Germinal center (tissue), 1 donor: ENCODE results near the gene GPR153.

Experiments
- DNase-seq: peaks from one replicate; pipeline ENCODE4 v3.0.0; 2012; ENCODE audit warnings: mixed read lengths, low spot score

Gene GPR153

GRCh38 chr1:6248932-6249738 lies 11.8 kb downstream of the GPR153 start:
- DNase-seq, result no peak

- DNase-seq, result no peak
Measured at GRCh38 chr1:6248161-6248776, 12.6 kb downstream of the GPR153 start.

DNA sequence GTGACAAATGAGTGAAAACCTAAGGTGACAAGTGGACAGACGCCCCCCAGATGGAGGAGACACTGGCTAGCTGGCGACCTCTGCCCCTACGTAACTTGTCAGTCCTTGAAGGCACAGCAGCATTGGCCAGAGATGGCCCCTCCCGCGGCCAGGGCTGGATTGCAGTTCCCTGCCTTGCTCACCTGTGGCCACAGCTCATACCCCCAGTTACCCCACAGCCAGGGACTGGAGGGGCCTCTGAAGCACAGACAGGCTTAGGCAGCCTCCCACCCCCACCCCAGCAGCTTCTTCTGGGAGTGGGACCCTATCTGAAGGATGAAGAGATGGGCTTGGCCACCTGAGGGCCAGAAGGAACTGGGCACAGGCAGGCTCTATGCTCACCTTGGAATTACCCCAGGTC lies 13.2 kb downstream of the GPR153 start:
- DNase-seq, result no peak

GRCh38 chr1:6246497-6247467 lies 14.1 kb downstream of the GPR153 start:
- peak; percentile 89 for DNase-seq

DNA sequence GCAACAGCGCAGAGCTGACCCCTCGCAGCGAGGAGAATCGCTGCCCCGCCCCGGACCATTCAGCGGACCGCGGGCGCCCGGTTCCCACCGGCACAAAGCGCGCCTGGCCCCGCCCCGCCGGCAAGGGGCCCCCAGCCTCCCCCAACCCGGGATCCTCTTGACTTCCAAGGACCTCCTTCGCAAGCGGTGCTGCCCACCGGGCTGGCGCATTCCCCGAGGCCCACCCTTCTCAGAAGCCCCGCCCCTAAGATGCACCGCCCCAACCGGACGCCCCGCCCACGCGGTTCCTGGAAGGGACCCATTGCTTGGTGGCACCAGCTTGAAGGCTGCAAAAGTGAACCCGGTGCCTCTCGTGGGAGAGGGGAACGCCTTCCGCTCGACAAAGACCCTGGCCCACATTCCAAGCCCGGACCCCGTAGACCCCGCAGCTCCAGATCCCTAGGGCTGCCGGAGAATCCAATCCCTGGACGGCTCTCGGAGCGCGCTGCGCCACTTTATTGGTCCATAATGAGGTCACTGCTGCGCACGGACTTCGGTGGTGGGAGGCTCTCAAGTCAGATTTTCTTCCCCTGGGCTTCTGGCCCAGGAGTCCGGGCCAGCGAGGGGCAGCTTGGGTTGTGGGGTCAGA lies 14.9 kb downstream of the GPR153 start:
- DNase-seq, result peak; percentile 69

DNA sequence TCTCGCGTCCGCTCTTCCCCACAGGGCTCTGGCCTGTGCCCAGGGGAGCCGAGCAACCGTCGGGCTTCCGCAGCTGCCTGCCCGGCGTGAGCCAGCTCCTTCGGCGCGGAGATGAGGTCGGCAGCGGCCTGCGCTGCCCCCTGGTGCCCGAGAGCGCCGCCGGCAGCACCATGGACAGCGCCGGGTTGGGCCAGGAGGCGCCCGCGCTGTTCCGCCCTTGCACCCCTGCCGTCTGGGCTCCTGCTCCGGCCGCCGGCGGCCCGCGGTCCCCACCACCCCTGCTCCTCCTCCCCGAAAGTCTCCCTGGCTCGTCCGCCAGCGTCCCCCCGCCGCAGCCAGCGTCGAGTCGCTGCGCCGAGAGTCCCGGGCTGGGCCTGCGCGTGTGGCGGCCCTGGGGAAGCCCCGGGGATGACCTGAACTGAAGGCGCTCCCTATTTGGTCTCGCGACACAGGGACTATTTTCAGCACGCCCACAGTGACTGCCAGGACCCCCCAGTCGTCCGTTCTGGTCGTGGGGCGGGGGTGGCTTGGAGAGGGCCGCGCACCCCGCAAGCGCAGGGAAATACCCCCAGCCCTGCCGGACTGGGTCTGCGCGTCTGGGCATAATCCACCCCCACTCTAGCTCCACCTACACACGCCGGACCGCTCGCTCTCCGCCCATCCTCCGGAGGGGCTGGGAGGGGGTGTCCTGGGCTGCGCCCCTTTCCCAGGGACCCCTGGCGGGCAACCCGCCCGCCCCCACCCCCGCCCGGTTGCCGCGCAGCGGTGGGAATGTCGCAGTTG lies 15.6 kb downstream of the GPR153 start:
- DNase-seq, result peak; percentile 86

DNA sequence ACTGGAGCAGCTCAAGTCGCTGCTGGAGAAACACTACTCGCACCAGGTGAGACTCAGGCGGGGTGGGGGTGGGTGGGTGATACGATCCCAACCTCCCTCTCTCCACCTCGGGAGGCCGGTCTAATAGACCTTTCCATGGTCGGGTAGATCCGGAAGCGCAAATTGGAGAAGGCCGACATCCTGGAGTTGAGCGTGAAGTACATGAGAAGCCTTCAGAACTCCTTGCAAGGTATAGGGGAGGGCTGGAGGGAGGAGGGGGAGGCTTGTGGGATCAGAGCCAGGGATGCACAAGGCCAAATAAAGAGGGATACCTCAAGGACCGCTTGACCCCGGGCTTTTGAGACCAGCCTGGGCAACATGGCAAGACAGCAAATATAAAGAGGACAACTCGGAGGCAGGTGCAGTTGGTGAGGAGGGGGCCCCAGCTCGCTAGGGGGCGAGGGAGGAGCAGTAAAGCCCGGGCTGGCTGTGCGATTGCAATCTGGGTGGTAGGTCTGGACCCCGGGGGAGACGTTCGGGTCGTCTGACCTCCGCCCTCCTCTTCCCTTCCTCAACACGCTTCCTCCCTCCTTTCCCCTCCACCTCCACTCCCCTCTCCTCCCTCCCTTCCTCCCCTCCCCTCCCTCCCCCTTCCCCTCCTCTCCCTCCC lies 16.4 kb downstream of the GPR153 start:
- DNase-seq, result no peak

GRCh38 chr1:6243993-6244392 lies 16.9 kb downstream of the GPR153 start, which contains the start of gene HES3:
TSS of gene HES3 (plus strand) at chr1:6244179. CDS start at chr1:6244366, 187 bp downstream.
- DNase-seq, result no peak

DNA sequence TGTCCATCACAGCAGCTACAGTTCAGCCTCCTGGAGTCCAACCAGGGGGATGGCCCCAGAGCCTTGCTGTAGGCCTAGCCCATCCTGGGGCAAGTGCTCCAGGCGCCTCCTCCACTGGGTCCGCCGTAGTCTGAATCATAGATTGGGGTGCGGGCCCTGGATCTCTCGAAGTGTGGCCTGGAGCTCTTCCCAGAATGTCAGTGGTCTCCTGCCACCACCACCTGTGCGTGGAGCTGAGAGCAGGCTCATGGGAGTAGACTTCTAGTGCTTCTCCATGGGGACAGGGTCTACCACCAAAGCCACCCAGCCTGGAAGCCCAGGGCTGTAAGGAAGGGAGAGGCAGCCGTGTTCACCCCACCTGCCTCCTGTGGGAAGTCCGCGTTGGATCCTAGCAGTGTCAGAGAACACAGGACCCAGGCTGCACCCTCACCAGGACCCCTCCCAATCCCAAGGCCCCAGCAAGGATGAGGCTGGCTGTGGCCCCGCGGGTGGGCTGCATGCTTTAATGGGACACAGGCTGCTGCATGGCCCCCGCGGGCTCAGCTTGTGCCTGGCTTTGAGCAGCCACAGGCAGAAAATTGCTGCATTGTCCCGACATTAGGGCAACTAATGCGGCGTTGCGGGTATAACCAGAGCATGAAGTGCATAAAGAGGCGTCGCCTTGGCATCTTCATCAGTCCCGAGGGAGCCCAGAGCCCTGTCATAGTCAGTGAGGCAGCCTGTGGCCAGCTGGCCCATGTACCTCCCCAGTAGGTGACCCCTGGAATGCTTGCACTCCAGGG lies 17.7 kb downstream of the GPR153 start:
- no peak for DNase-seq

GRCh38 chr1:6241887-6242740 lies 18.8 kb downstream of the GPR153 start:
- no peak for DNase-seq

DNA sequence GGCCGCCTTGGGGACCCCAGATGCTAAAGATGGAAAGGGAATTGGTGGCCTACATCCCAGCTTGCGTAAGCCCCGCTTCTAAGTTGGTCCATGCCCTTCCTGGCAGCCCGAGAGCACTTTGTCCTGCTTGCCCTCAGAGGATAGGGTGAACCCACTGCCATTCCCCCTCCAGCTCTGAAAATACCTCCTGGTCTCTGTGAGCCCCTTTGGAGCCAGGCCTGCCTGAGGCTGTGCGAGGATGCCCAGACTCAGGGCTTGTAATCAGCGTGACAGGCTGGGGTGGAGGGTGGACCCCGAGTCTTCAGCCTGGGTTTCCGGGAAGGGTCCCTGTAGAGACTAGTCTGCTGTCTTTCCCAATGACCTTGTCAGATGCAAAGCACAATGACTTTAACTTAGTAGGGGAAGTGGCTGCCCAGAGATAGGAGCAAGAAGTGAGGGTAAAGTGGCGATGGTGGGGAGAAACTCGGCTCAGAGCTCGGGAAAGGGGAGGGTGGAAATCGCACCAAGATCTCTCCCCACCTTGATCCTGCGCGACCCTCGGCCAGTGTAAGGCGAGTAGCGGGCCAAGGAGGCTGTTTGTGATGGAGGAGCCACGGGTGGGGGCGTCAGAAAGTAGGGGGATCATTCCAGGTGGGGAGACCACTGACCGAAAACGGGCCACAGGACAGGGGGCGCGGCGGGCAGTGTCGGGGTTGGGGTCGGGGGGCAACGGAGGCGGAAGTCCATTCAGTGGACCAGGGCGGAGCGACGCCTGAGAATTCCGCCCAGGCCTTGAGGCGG lies 19.6 kb downstream of the GPR153 start:
- no peak for DNase-seq

DNA sequence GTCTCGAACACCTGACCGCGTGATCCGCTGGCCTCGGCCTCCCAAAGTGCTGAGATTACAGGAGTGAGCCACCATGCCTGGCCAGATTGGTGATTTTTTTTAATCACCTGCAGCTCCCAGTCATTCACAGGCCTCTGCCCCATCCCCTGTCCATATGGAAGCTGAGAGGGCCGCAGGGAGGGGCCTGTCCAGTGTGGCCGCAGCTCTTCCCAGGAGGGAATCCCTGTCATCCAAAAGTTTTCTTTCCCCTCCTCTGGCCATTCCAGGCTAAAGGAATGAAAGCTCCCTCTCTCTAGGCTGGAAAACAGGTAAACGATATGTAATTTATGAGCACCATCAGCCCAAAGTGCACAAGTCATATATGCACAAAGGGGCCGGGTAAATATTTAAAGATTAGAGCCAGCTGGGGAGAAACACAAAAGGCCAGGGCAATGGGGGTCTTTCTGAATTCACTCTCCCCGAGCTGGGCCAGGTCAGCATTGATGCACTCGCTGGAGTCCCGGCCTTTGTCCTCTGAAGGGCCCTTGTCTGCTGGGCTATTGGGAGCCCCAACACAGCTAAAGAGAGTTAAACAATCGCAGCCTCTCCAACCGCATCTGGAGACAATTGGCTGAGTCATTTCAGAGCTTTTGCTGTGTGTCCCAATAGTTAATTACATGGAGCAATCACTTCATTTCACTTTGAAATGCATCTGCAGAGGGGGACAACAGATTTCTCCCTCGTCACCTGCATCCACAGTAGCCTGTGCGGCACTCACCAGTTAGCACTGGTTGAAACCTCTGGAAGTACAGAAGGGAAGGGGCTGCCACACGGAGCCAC lies 20.7 kb downstream of the GPR153 start:
- DNase-seq, result no peak

- no peak for DNase-seq
Measured at GRCh38 chr1:6239213-6239752, 21.6 kb downstream of the GPR153 start.

DNA sequence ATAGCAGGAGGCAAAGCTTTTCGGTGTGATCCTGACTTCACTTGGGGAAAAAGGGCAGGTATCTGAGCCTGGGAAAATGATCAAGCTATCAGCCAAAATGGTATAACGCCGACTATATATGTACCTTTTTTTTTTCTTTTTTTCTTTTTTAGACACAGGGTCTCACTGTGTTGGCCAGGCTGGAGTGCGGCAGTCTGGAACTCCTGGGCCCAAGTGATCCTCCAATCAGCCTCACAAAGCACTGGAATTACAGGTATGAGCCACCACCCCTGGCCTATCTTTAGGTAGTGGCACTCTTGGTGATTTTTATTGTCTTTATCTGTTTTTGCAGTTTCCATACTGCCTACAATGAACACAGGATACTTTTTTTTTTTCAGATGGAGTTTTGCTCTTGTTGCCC lies 23.8 kb downstream of the GPR153 start:
- DNase-seq, result no peak

DNA sequence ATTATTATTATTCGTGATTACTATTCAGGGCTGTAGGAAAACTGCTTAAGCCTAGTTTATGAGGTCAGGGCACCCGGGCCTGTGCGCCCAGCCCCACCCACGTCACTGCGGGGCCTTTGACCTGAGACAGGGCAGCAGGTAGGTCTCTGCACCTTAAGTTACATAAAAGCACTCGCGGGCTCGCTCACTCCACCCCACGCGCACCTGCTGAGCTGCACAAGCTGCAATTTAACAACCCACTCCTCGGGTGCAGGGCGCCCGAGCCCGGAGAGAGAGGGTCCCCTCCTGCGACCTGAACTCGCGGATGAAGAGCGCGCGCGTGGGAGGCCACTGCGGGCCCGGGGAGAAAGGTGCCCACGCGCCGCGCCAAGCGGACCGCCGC lies 25.6 kb downstream of the GPR153 start:
- no peak for DNase-seq

DNA sequence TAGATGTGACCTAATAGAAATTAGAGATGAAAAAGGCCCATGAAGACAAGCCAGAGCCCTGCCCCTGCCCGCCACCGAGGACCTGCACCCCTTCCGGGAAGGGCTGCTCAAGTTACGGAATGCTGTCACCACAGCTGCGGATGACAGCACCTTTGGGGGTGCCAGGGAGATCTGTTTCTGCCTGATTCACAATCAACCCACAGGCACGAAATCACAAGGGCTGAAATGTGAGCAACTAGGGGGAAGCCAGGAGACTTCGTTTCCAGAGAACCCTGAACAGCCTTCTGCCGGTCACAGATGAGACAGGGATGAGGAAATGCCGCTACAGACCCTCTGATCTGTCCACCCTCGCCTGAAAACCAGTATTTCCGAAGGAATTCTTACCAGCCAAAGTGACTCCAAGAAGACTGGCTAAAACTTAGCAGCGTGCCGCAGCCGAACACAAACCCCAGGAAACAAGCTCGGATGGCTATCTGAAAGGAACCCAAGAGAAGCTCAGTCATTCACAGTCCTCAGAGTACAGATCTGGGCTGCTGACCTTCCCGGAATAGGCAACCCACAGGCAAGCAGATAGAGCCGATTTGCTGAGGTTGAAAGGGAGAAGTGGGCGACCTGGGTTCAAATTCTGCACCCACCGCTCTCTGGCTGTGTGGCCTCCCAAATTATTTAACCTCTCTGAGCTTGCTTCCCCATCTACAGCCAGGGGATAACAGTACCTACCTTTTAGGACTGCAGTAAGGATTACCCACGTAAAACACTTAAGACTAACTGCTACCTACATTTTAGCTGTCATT lies 26.2 kb downstream of the GPR153 start:
- no peak for DNase-seq
